GM11168 (cell line): Measurements from ENCODE around the gene SIRT4.
"Not testable (repeated sequence)": the region's sequence is repeated elsewhere in the genome, so short reads cannot be mapped to it uniquely, and the experiment has no call there.

Source experiments
- in situ Hi-C: fragments of 300-500 bp; cut with MboI; formaldehyde crosslinking; loops from one replicate; pipeline ENCODE4 v1.12.0; 2022; ENCODE audit warnings: low sequenced_read_pairs; ENCODE audit not compliant: unreplicated experiment

Gene SIRT4, protein sequence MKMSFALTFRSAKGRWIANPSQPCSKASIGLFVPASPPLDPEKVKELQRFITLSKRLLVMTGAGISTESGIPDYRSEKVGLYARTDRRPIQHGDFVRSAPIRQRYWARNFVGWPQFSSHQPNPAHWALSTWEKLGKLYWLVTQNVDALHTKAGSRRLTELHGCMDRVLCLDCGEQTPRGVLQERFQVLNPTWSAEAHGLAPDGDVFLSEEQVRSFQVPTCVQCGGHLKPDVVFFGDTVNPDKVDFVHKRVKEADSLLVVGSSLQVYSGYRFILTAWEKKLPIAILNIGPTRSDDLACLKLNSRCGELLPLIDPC

GRCh38 chr12:120301962-120302815, at the start of gene SIRT4:
TSS of gene SIRT4 (plus strand) at chr12:120302321. CDS start at chr12:120303562, 1,241 bp downstream.
- in situ Hi-C loops, result no loop called here

- in situ Hi-C loops, result not testable (repeated sequence)
Measured at GRCh38 chr12:120253313-120253712, 48.8 kb upstream of the SIRT4 start.

DNA sequence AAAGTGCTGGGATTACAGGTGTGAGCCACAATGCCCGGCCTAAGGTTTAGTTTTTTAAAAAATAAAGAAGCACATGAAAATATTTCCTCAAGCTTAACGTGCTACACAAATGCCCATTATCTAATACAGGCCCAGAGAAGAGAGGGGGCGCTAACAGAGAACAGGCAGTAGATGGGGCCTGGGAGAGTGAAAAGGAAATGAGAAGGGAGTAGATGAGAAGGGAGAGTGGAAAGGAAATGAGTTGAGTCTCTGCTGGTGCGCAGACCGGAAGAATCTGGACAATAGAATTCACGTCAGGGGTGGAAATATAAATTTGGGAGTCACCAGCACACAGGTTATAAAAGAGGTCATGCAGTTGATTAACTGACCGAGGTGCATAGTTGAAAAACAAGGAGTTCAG, 47.3 kb upstream of the SIRT4 start:
- in situ Hi-C loops, result no loop called here

- in situ Hi-C loops, result no loop called here
Measured at GRCh38 chr12:120257041-120257821, 44.9 kb upstream of the SIRT4 start.

- in situ Hi-C loops, result no loop called here
Measured at GRCh38 chr12:120258323-120258896, 43.7 kb upstream of the SIRT4 start.

- in situ Hi-C loops, result no loop called here
Measured at GRCh38 chr12:120259418-120260202, 42.5 kb upstream of the SIRT4 start.

GRCh38 chr12:120260607-120261006, 41.5 kb upstream of the SIRT4 start:
- in situ Hi-C loops, result no loop called here

- in situ Hi-C loops, result no loop called here
Measured at GRCh38 chr12:120261951-120262851, 39.9 kb upstream of the SIRT4 start.

- in situ Hi-C loops, result no loop called here
Measured at GRCh38 chr12:120262852-120263747, 39.0 kb upstream of the SIRT4 start.

- in situ Hi-C loops, result no loop called here
Measured at GRCh38 chr12:120263748-120264085, 38.4 kb upstream of the SIRT4 start.

GRCh38 chr12:120264086-120264903, 37.8 kb upstream of the SIRT4 start:
- in situ Hi-C loops, result no loop called here

- in situ Hi-C loops, result loop anchor here (5.0 kb wide), 1 partner anchor 38 kb away; no protein-coding TSS in a partner anchor
Measured at GRCh38 chr12:120264904-120265472, 37.1 kb upstream of the SIRT4 start.

DNA sequence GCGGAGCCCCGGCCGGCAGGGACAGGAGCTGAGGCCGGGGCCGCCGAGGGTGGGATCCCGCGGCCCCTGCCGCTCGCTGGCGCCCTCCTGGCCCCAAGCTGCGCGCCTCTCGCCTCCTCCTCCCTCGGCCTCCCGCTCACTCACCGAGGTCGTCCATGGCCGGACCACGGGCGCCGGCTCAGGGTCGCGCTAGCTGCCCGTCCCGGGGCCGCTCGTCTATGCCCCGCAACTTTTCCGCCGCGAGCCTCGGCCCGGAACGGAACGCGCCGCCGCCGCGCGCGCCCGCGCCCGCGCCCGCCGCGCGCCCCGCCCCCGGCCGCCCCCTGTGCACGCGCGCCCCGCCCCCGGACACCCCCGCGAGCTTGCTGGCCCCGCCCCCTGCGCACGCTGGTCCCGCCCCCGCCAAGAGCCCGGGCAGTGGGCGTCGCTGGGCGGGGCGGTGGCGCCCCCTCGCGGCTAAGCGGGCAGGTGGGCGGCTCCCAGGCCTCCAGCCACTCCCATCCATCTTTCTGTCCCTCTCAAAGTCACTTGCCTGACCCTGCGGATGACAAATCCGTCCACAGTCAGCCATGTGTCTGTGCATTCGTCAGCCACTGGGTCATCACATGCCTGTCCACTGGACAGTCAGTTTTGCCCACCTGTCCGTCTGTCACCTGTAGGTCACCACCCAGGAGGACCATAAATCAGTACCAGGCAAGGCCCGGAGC, 36.5 kb upstream of the SIRT4 start, which contains the start of gene PXN:
Gene PXN (minus strand): TSS at position 258 of the 707 bp plus-strand sequence. CDS start 101 bp downstream, at position 157.
- in situ Hi-C loops, result loop anchor here (5.0 kb wide), 1 partner anchor 38 kb away; no protein-coding TSS in a partner anchor

GRCh38 chr12:120266180-120266870, 35.8 kb upstream of the SIRT4 start:
- in situ Hi-C loops, result loop anchor here (5.0 kb wide), 1 partner anchor 39 kb away; no protein-coding TSS in a partner anchor

- in situ Hi-C loops, result loop anchor here (5.0 kb wide), 1 partner anchor 40 kb away; no protein-coding TSS in a partner anchor
Measured at GRCh38 chr12:120267736-120268135, 34.4 kb upstream of the SIRT4 start.
